Adipocyte (in vitro differentiated cells): ENCODE data around the gene FREM1.

ENCODE experiments used
- DNase-seq: peaks from one replicate; pipeline ENCODE4 v3.0.0-alpha.2; 2015; ENCODE audit warnings: low read depth
- H3K27me3 ChIP-seq: replicated peaks from 2 replicates; pipeline ENCODE4 v1.7.0; 2013; ENCODE audit warnings: mild to moderate bottlenecking, low read length, moderate library complexity; ENCODE audit not compliant: control insufficient read depth, insufficient read depth
- H3K36me3 ChIP-seq: 2 replicates; pipeline ENCODE4 v1.7.0; 2013; ENCODE audit warnings: low read length, mild to moderate bottlenecking, moderate library complexity; ENCODE audit not compliant: control insufficient read depth, insufficient read depth, severe bottlenecking
- H3K4me1 ChIP-seq: 2 replicates; pipeline ENCODE4 v1.7.0; 2013; ENCODE audit warnings: mild to moderate bottlenecking, low read length, moderate library complexity; ENCODE audit not compliant: control insufficient read depth, insufficient read depth
- H3K4me3 ChIP-seq: 2 replicates; pipeline ENCODE4 v1.7.0; 2013; ENCODE audit warnings: mild to moderate bottlenecking, low read length, moderate library complexity
- H3K9ac ChIP-seq: 2 replicates; pipeline ENCODE4 v1.7.0; 2013; ENCODE audit warnings: mild to moderate bottlenecking, low read length, moderate library complexity
- H3K9me3 ChIP-seq: 2 replicates; pipeline ENCODE4 v1.7.0; 2013; ENCODE audit warnings: mild to moderate bottlenecking, low read length, moderate library complexity; ENCODE audit not compliant: control insufficient read depth

FREM1 gene

DNA sequence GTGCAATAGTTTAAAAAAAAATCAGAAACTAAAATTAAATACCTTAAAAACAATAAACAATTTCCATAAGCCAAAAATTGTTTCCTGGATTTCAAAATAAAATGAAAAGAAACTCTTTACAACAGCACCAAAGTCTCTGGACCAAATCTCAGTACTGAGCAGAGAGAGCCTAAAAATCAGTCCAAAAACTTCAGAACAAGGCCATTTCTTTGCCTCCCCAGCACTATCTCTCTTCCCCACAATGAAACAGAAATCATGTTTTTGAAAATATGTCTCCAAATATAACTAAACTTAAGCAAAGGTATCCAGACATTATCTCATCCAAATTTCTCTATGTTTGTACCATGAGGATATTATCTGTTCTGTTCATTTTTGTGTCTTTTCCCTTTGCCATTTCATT, 1.0 kb downstream of the FREM1 start:
- Histone ChIP-seq H3K27me3 (no peaks in the 10 kb centered on the region), H3K9ac (no peak overlapping the region), H3K4me3 (no peak overlapping the region)

DNA sequence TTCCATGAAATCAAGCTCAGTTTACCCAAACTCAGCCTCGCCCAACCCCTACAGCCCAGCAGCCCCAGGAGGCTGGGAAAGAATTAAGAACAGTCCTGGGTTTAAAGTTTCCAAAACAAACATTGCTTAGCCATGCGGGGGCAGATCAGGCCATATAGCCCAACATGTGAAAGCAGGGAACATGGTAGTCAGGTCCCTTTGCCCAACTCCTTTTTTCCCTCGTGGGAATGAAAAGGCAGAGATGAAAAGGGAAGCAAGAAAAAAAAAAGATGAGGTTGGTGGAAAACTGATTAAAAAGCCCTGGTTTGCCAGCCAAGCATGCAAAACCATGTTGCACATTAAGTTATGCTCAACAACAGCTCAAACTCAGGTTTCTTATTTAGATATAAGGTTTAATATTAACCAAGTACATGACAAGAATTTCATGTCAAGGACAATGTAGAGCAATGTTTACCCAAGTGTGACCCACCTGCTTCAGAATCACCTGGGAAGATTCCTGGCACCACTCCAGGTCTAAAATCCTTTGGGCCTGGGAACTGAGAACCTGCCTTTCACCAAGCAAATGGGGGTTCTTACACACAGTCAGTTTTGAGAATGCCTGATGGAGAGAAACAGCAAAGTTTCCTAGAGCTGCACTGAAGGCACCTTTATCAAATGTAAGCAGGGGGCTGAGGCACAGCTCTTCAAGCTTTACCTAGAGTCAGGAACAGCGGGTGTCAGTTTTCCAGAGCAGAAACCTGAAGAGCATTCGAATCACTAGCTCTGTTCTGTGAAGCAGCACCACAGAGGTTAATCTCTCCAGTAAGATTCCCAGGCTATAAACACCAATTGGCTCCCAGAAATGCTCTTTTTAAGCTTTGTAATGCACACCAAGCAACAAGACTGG, 1.7 kb downstream of the FREM1 start:
- no peaks in the 10 kb centered on the region for H3K36me3 ChIP-seq
- H3K4me3 ChIP-seq: no peak overlapping the region
- DNase-seq: no peak
- H3K27me3 ChIP-seq: no peaks in the 10 kb centered on the region
- H3K9me3 ChIP-seq: no peaks in the 10 kb centered on the region
- H3K9ac ChIP-seq: no peak overlapping the region
- H3K4me1 ChIP-seq: peaks cover 22% of the 10 kb centered on the region

More for the DNA sequence above, 1.0 kb downstream of the FREM1 start:
- H3K4me1 ChIP-seq: peaks cover 22% of the 10 kb centered on the region
- H3K9me3 ChIP-seq: no peaks in the 10 kb centered on the region
- H3K36me3 ChIP-seq: no peaks in the 10 kb centered on the region
- DNase-seq: no peak

GRCh38 chr9:14907696-14908095, 2.5 kb downstream of the FREM1 start:
- H3K9ac ChIP-seq: no peak overlapping the region
- H3K4me3 ChIP-seq: no peak overlapping the region
- H3K36me3 ChIP-seq: no peaks in the 10 kb centered on the region
- no peak for DNase-seq
- no peaks in the 10 kb centered on the region for H3K9me3 ChIP-seq
- no peaks in the 10 kb centered on the region for H3K27me3 ChIP-seq
- H3K4me1 ChIP-seq: peaks cover 22% of the 10 kb centered on the region

DNA sequence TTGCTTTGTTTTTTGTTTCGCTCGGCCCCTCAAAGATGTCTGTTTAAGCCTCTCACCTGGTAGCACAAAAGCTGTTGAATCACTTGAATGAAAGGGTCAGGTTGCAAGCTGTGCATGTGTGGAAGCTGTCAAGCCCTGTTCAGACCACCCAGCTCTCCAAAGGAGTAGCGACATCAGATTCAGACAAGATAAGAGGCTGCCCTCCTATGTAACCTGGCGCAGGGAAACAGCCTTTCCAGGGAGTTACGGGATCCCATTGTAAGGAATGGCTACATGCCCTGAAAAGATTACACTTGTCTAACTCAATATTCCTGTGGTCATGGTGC, 2.9 kb downstream of the FREM1 start:
- DNase-seq: no peak
- Histone ChIP-seq H3K27me3 (no peaks in the 10 kb centered on the region), H3K4me3 (no peak overlapping the region), H3K36me3 (no peaks in the 10 kb centered on the region), H3K9me3 (no peaks in the 10 kb centered on the region), H3K4me1 (peaks cover 22% of the 10 kb centered on the region), H3K9ac (no peak overlapping the region)

DNA sequence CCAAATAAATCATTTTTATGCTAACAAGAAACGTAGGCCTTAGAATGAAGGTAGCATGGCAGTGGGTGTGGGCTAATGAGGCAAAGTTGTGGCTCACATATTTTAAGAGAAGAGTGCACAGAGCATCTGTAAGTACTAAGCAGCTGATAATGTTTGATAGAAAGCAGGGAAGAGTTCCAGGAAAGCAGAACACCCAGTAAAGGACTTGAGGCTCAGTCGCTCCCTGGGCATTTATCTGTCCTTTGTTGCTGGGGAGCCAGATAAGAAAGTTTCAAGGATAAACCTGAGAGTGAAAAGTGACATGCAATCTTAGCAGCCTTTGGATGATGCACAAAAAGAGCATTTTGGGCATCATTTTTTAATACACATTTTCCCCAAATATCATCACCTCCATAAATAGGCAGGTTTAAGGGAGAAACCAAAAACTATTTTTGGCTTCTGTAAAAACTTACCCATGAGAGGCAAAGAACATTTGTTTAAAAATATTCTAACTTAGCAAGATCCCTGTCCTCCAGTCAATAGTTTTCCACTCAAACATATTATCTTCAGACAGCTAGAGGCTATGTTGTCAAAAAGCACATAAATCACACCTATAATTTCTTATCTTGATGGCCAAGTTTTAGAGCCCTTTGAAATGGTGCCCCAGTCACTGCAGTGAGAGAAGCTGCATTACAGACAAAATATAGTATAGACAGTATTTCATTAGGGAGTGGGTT, 3.4 kb downstream of the FREM1 start:
- H3K9me3 ChIP-seq: no peaks in the 10 kb centered on the region
- peaks cover 22% of the 10 kb centered on the region for H3K4me1 ChIP-seq
- H3K9ac ChIP-seq: no peak overlapping the region
- no peaks in the 10 kb centered on the region for H3K27me3 ChIP-seq
- no peak for DNase-seq
- no peak overlapping the region for H3K4me3 ChIP-seq
- no peaks in the 10 kb centered on the region for H3K36me3 ChIP-seq

- DNase-seq: no peak
- no peaks in the 10 kb centered on the region for H3K27me3 ChIP-seq
- no peaks in the 10 kb centered on the region for H3K36me3 ChIP-seq
- no peak overlapping the region for H3K4me3 ChIP-seq
- no peak overlapping the region for H3K9ac ChIP-seq
- H3K4me1 ChIP-seq: peaks cover 22% of the 10 kb centered on the region
- H3K9me3 ChIP-seq: no peaks in the 10 kb centered on the region
Observed at GRCh38 chr9:14906000-14906399, 4.2 kb downstream of the FREM1 start.

DNA sequence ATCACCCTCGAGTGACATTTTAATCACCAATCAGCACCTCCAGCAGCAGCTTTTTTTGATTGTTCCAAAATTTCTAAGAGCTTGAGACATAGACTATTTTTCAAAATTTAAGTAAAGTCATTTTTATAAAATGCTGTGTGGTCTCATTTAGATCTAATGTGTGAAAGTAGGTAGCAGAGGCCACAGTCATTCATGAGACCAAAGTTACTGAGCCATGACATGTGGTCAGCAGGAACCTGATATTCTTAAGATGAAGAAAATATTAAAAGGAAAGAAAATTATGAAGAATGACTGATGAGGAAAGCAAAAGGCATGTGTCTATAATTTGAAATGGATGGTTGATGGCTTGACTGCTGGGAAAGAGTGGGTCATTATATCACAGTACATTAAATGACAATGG, 7.2 kb downstream of the FREM1 start:
- Histone ChIP-seq H3K36me3 (no peaks in the 10 kb centered on the region), H3K27me3 (no peaks in the 10 kb centered on the region), H3K4me3 (no peak overlapping the region), H3K4me1 (no peaks in the 10 kb centered on the region), H3K9me3 (no peaks in the 10 kb centered on the region), H3K9ac (no peak overlapping the region)
- no peak for DNase-seq

GRCh38 chr9:14902561-14902960, 7.7 kb downstream of the FREM1 start:
- Histone ChIP-seq H3K9me3 (no peaks in the 10 kb centered on the region), H3K4me3 (no peak overlapping the region), H3K4me1 (no peaks in the 10 kb centered on the region), H3K27me3 (no peaks in the 10 kb centered on the region), H3K9ac (no peak overlapping the region), H3K36me3 (no peaks in the 10 kb centered on the region)
- DNase-seq: no peak

- Histone ChIP-seq H3K36me3 (no peaks in the 10 kb centered on the region), H3K9ac (no peak overlapping the region), H3K4me3 (no peak overlapping the region), H3K9me3 (no peaks in the 10 kb centered on the region), H3K27me3 (no peaks in the 10 kb centered on the region), H3K4me1 (no peaks in the 10 kb centered on the region)
- DNase-seq: no peak
Observed at GRCh38 chr9:14899815-14900193, 10.4 kb downstream of the FREM1 start.

- Histone ChIP-seq H3K36me3 (no peaks in the 10 kb centered on the region), H3K9ac (no peak overlapping the region), H3K27me3 (no peaks in the 10 kb centered on the region), H3K4me1 (no peaks in the 10 kb centered on the region), H3K9me3 (no peaks in the 10 kb centered on the region), H3K4me3 (no peak overlapping the region)
- DNase-seq: no peak
Observed at GRCh38 chr9:14899042-14899814, 11.0 kb downstream of the FREM1 start.

DNA sequence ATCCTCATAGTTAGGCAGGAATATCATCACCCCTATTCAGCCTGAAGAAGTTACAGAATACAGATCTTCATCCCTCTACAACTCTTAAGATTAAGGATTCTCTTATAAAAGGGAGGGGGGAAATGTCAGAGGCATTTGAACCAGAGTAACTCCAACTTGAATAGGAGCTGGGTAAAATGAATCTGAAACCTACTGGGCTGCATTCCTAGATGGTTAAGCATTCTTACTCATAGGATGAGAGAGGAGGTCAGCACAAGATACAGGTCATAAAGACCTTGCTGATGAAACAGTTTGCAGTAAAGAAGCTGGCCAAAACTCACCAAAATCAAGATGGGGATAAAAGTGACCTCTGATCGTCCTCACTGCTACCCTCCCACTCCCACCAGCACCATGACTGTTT, 14.4 kb downstream of the FREM1 start:
- Histone ChIP-seq H3K9ac (no peak overlapping the region), H3K27me3 (no peaks in the 10 kb centered on the region), H3K9me3 (no peaks in the 10 kb centered on the region), H3K36me3 (no peaks in the 10 kb centered on the region), H3K4me3 (no peak overlapping the region), H3K4me1 (no peaks in the 10 kb centered on the region)
- DNase-seq: no peak
